GM19468 (cell line): Measurements from ENCODE around the gene LEPROT.

Source experiments
- ATAC-seq: cut with Tn5 transposase; IDR thresholded peaks from one replicate; pipeline ENCODE4 v1.9.1; 2021; ENCODE audit warnings: mild to moderate bottlenecking, moderate library complexity, moderate number of reproducible peaks; ENCODE audit not compliant: unreplicated experiment; ENCODE audit errors: extremely low read depth

The LEPROT gene

DNA sequence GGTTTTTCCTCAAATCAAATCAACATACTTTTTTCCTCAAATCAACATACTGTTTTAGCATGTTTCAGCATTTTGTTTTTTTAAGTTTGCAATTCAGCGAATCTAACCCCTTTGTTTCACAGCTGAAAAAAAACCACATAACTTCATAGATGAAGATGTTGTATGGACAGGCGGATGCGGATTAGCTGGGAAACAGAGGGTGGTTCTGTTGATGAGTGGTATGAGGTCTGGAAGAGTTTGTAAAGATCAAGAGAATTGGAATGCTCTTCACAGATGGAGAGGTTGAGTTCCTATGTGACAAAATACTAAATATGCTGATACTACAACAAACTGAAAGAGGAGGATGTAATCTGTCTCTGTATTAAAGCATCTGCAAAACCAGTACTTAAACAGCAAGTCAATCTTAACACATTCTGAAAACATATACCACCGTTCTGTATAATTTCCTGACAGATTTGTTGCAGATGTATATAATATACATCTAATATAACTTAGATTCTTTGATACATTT, 10.6 kb upstream of the LEPROT start:
- ATAC-seq, result no peak

DNA sequence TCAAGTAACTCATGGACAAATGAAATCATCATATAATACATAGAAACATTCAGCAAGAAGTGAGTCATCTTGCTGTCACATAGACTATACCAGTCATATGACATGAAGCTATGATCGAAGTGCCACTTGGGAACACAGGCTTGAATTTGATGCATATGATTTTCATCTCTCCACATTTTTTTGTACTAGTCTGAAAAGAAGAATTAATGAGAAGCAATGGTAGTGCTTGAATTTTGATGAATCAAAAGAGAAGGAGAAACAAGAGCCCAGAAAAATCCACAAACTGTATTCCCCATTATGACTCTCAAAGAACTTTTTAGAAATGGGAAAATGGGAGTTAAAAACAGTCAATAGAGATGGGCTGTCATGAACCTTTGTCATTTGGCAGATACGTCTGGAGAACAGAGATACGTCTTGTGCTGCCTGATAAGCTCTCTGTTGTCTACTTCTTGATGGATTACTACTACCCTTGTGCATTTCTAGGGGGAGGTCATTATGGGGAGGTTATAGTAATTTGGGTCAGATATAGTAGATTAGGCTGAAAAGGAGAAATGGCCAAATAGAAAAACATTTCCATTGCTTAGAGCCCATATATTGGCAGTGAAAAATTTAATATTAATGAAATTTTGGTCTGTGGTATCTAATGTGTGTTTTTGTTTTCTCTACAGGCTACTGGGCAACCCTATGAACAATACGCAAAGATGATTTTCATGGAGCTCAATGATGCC, 8.0 kb upstream of the LEPROT start:
- no peak for ATAC-seq

GRCh38 chr1:65412984-65413375, 7.5 kb upstream of the LEPROT start:
- ATAC-seq, result no peak

DNA sequence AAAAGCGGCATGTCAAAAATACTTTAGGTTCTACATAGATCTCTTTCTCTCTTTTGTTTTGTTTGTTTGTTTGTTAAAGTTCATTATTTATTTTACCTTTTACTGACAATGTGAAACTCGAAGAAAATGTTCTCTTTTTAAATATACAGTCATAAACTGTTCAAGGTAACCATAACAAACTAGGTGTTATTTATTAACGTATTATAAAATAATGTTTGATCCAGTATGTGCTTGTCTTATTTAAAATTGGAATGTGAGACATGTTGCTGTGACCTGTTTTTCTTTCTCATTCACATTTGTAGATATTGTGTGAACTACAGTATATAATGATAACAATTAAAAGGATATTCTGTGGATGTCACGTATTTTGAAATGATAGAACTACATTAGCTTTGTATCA, 5.9 kb upstream of the LEPROT start:
- ATAC-seq, result no peak

GRCh38 chr1:65416767-65417166, 3.7 kb upstream of the LEPROT start:
- ATAC-seq, result no peak

GRCh38 chr1:65417729-65418128, 2.7 kb upstream of the LEPROT start:
- ATAC-seq, result no peak

DNA sequence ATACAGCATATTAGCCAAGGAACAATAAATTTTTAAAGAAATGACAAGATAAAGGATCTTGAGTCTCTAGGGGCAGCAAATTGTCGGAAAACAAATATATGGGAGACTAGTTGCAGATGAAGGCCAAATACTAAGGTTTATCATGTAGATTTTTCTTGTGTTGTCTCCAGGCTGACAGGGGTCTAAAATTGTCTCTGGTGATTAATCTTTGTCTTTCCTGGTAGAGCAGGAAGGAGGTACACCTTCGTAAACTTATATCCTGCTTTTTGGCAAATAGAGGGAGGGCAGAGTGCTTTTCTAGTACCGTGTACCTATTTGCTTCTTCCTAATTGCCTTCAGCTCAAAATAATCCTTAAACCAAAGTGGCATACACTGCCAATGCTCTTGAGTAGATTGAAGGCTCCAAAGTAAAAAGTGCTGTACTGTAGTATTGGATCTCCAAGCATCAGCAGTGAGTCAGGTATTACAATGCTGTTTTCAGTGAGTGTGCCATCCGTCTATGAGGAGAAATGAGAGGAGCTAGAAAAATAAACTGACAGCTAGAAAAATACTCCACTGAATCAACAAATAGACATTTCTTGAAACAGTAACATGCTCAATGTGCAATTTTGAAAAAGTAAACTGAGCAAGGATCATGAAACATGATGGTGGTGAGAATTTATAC, 1.8 kb upstream of the LEPROT start:
- ATAC-seq, result no peak

- ATAC-seq, result peak; percentile 96
Observed at GRCh38 chr1:65419681-65420589, 533 bp upstream of the LEPROT start.

DNA sequence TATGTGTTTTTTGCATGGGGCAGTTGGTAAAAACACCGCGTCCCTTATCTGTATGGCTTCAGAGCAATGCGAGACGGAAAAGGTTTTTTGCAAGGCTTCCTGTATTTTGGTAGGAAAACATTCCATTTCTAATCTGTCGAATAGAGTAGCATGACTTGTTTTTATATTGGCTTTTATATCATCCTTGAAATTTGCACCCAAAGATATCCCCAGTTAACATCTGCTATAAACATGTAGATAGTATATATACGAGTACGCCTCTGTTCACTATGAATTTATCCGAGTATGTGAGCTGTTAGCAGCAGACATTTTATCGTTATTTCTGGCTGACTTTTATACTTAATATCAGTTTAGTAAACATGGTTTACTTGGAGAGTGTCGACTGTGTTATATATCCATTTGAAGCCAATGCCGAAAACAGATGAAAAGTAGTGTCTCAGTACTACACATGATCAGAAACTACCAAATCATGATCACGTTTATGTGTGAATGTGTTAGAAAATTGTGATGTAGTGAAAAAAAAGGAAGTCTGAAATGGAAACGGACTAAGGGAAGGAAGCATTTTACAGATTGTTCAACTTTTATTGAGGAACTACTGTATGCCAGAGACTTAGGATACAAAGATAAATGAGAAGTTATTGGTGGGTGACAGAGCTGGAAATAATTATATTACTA, 1.0 kb downstream of the LEPROT start:
- ATAC-seq, result no peak

DNA sequence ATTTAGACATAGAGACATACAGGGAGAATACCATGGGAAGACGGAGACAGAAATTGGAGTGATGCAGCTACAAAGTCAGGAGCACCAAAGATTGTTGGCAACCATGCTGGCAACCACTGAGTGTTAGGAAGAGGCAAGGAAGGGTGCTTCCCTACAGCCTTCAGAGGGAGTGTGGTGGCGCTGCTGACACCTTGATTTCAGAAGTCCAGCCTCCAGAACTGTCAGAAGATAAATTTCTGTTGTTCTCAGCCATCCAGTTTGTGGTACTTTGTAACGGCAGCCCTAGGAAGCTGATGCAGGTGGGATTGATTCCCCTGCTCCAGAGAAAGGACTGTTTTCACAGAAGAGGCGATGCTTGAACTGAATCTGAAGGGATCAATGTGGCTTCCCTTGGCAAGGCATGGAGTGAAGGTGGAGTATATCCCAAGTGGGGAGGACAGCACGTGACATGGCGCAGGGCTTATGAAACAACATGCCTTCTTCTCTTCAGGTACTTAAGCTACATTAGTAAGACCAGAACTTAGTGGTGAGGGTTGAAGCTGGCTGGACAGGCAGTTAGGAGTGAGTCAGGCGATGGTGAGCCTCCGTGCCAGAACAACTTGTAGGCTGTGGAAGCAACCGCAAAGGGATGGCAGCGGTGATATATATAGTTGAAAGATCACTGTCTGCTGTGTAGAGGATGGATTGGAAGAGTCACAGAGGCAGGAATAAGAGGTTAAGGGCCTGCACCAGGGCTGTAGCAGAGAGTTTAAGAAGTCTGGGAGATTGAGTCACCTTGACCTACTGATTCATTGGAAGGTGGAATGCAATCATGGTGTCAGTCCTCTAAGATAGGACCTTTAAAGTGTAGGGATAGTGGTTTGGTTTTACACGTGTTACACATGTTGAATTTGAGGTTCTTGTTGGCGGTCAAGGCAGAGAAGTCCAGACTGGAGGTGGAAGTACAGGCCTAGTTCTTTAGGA, 2.1 kb downstream of the LEPROT start:
- no peak for ATAC-seq

DNA sequence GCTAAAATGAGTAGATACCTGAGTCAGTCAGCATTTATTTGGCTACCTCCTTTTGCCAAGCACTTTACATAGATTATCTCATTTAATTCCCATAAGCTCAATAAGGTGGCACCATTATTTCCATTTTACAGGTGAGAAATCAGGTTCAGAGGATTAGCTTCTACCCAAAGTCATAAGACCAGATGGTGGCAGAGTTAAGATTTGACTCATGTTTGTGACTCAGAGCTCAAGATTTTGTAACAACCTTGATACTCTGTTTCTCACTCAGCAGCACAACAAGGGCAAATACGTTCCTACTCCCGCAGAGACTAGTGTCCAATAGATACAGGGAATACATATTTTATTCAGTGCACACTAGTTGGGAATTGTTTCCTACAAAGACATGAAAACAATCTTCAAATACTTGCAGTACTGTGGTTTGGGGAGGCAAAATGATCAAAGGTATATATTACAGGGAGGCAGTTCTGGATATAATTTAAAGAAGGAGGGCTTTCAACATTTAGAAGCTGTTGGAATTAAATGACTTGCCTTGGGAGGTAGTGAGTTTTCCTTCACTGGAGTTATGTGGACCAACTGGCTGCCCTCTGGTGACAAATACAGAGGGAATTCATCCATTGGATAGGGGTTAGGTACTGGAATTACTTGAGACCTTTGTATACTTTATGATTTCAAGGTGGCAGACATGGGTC, 3.6 kb downstream of the LEPROT start:
- ATAC-seq, result no peak

- ATAC-seq, result no peak
Observed at GRCh38 chr1:65424573-65424889, 4.1 kb downstream of the LEPROT start.

GRCh38 chr1:65425006-65425405, 4.5 kb downstream of the LEPROT start:
- ATAC-seq, result no peak

DNA sequence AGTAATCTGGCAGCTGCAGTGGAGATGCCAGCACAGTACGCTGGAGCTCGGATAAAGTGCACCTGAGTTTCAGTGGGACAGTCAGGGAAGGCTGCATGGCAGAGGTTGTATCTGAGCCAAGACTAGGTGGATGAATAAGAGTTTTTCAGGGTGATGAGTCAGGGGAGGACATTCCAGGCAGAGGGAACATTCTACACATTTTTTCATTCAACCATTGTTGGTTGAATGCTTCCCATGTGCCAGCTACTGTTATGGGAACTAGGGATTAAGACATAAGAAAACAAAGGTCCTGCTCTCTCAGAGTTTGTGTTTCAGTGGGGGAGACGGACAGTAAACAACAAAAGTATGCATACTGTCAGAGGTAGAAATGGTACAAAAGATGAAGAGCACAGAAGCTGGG, 5.2 kb downstream of the LEPROT start:
- ATAC-seq, result no peak

- ATAC-seq, result no peak
Observed at GRCh38 chr1:65429078-65429477, 8.6 kb downstream of the LEPROT start.

- ATAC-seq, result no peak
Observed at GRCh38 chr1:65429806-65430205, 9.3 kb downstream of the LEPROT start.

- no peak for ATAC-seq
Observed at GRCh38 chr1:65431111-65431705, 10.7 kb downstream of the LEPROT start.

DNA sequence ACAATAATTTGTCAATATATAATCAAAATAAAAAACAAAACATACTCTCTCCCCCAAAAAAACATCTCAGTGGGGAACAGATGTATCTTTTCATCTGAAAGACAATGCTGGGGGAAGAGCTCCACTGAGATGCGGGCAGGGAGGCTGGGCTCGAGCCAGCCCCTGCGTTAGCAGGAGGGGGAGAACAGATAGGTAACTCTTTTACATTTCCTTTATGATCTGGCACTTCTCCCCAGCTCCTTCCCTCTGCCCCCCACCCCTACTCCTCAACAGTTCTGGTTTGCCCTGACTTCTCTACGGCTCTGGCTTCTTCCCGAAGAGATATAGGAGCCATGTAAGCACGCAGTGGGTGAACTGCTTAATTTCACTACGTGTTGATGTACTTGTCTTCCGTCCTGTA, 12.4 kb downstream of the LEPROT start:
- ATAC-seq, result no peak
